Gastroesophageal sphincter (tissue), 3 donors: ENCODE data around the gene SFMBT2.
A peak's percentile ranks its signal among the peaks of the same experiment; 100 is the strongest.

Experiments
- CTCF ChIP-seq, 4 experiments: fragments of 200-600 bp in 2 of 4; fragments of 450-650 bp in 2 of 4; sonication (generic) in 1 of 4; IDR thresholded peaks; one replicate each; pipeline ENCODE4 v1.5.1; 2017 to 2019; ENCODE audit warnings: antibody characterized with exemption in 4 of 4, mild to moderate bottlenecking in 2 of 4, moderate library complexity in 2 of 4
- EP300 ChIP-seq: sonication (generic); formaldehyde crosslinking; IDR thresholded peaks from one replicate; pipeline ENCODE4 v1.6.1; 2017; ENCODE audit warnings: antibody characterized with exemption, mild to moderate bottlenecking
- POLR2A ChIP-seq, 2 donors: fragments of 450-650 bp; IDR thresholded peaks; one replicate each; pipeline ENCODE4 v1.6.1; 2017; ENCODE audit warnings: antibody characterized with exemption in 2 of 2, mild to moderate bottlenecking in 2 of 2, moderate library complexity in 1 of 2
- POLR2AphosphoS5 ChIP-seq: sonication (generic); formaldehyde crosslinking; IDR thresholded peaks from one replicate; pipeline ENCODE4 v1.6.1; 2017; ENCODE audit warnings: antibody characterized with exemption

GRCh38 chr10:7417103-7417623 is 6.3 kb upstream of the SFMBT2 start:
- TF ChIP-seq CTCF (IDR thresholded peaks at IDR 0.05) = peak; percentile 16 to 58 (median 32)
- TF ChIP-seq POLR2A (IDR thresholded peaks at IDR 0.05) = no peak
- TF ChIP-seq POLR2AphosphoS5 = no peak
- no peak for TF ChIP-seq EP300
